Keratinocyte (primary cell): Measurements from ENCODE around the gene PCBP2. TPM values are rescaled to one million over a fixed set of nuclear protein-coding genes. Genes with fewer than 3 reads are reported as not detected.

Experiments
- DNase-seq: peaks from one replicate; pipeline ENCODE4 v3.0.0-alpha.2; 2011; ENCODE audit warnings: low read depth, missing footprints, low spot score
- FAIRE-seq: peaks from 2 replicates; lab custom pipeline; 2011; peaks lifted over from hg19 to GRCh38; lab: Jason Lieb, UNC
- H2AFZ ChIP-seq: 2 replicates; pipeline ENCODE4 v1.6.0; 2012; ENCODE audit warnings: low read length, control low read depth, inconsistent platforms; ENCODE audit not compliant: control insufficient read depth
- H3K27ac ChIP-seq: 2 replicates; pipeline ENCODE4 v1.5.1; 2011; ENCODE audit warnings: low read length; ENCODE audit not compliant: control insufficient read depth, insufficient read depth
- H3K27me3 ChIP-seq: 3 replicates; pipeline ENCODE4 v1.6.0; 2011; ENCODE audit warnings: low read length; ENCODE audit not compliant: control insufficient read depth, insufficient read depth; ENCODE audit errors: extremely low read depth
- H3K36me3 ChIP-seq, 2 experiments: 2 replicates in 1 of 2; 3 replicates in 1 of 2; pipeline ENCODE4 v1.5.1; 2011; ENCODE audit warnings: low read length in 2 of 2, mild to moderate bottlenecking in 1 of 2; ENCODE audit not compliant: control insufficient read depth in 2 of 2, insufficient read depth in 2 of 2; ENCODE audit errors: extremely low read depth in 1 of 2
- H3K4me1 ChIP-seq: 3 replicates; pipeline ENCODE4 v1.5.1; 2011; ENCODE audit warnings: low read length; ENCODE audit not compliant: control insufficient read depth, insufficient read depth; ENCODE audit errors: extremely low read depth
- H3K4me2 ChIP-seq: 3 replicates; pipeline ENCODE4 v1.6.0; 2011; ENCODE audit warnings: low read depth, low read length; ENCODE audit not compliant: control insufficient read depth, insufficient read depth; ENCODE audit errors: extremely low read depth
- H3K4me3 ChIP-seq, 3 experiments: fragments of 200-600 bp in 1 of 3; sonication (generic) in 1 of 3; 2 replicates in 2 of 3; 3 replicates in 1 of 3; pipeline ENCODE4 v1.5.1; 2011 to 2016; ENCODE audit warnings: low read length in 3 of 3, mild to moderate bottlenecking in 3 of 3, control low read depth in 2 of 3, inconsistent platforms in 1 of 3, low read depth in 1 of 3, mixed read lengths in 1 of 3, mixed run types in 1 of 3, moderate library complexity in 1 of 3; ENCODE audit not compliant: control insufficient read depth in 2 of 3, insufficient read depth in 2 of 3; ENCODE audit errors: extremely low read depth in 1 of 3
- H3K79me2 ChIP-seq: 2 replicates; pipeline ENCODE4 v1.6.0; 2012; ENCODE audit warnings: low read length; ENCODE audit not compliant: control insufficient read depth, insufficient read depth
- H3K9ac ChIP-seq: 3 replicates; pipeline ENCODE4 v1.6.0; 2011; ENCODE audit warnings: low read length; ENCODE audit not compliant: control insufficient read depth, insufficient read depth; ENCODE audit errors: extremely low read depth
- H3K9me1 ChIP-seq: 3 replicates; pipeline ENCODE4 v1.6.0; 2011; ENCODE audit warnings: low read length; ENCODE audit not compliant: control insufficient read depth, insufficient read depth; ENCODE audit errors: extremely low read depth
- H3K9me3 ChIP-seq: 2 replicates; pipeline ENCODE4 v1.5.1; 2012; ENCODE audit warnings: low read depth, low read length; ENCODE audit not compliant: control insufficient read depth
- H4K20me1 ChIP-seq: 3 replicates; pipeline ENCODE4 v1.6.0; 2011; ENCODE audit warnings: low read length; ENCODE audit not compliant: control insufficient read depth, insufficient read depth; ENCODE audit errors: extremely low read depth
- CTCF ChIP-seq, 3 experiments: IDR thresholded peaks in 1 of 3; conservative IDR thresholded peaks in 1 of 3; optimal IDR thresholded peaks in 1 of 3; 2 replicates in 2 of 3; 3 replicates in 1 of 3; pipeline versions ENCODE3 to v1.5.1; 2011; ENCODE audit warnings: low read length in 3 of 3, mild to moderate bottlenecking in 3 of 3, moderate library complexity in 2 of 3, control low read depth in 1 of 3, inconsistent platforms in 1 of 3; ENCODE audit not compliant: insufficient read depth in 2 of 3; ENCODE audit errors: extremely low read depth in 1 of 3
- EZH2 ChIP-seq: IDR thresholded peaks from one replicate; pipeline ENCODE4 v1.6.1; 2012; ENCODE audit warnings: inconsistent platforms, mild to moderate bottlenecking, low read length, moderate library complexity
- dilution Hi-C: fragments of 300-500 bp; cut with MboI; formaldehyde crosslinking; loops from one replicate; pipeline ENCODE4 v1.7.0; 2020; ENCODE audit warnings: low sequenced_read_pairs; ENCODE audit not compliant: extremely low pct_ligation_motif_present
- polyA plus RNA-seq, 5 experiments: library from polyadenylated mRNA; depleted of rRNA in 3 of 5; stranded (reverse) in 3 of 5; stranded (forward) in 1 of 5; unstranded in 1 of 5; fragments of >200 nt; gene quantifications; 1 replicate in 1 of 5; 2 replicates in 3 of 5; 3 replicates in 1 of 5; pipeline versions ENCODE4 v1.2.1 to v1.2.3, GENCODE V29; 2011 to 2012; ENCODE audit warnings: missing spikeins in 2 of 5, low read depth in 1 of 5, low replicate concordance in 1 of 5

The PCBP2 gene
- polyA plus RNA-seq, 1 donor (not counting 4 experiments of a cell fraction or from before 2014, with no cell fraction given) = 238 TPM

- TF ChIP-seq CTCF (optimal IDR thresholded peaks at IDR 0.05 in 1 of 3, IDR thresholded peaks at IDR 0.05 in 1 of 3, conservative IDR thresholded peaks at IDR 0.05 in 1 of 3; ENCODE audit: extremely low read depth in 1 of 3, insufficient read depth in 2 of 3, low read length in 3 of 3) = no peak
- TF ChIP-seq EZH2 = no peak
- Histone ChIP-seq H3K9me1 (no peaks in the 10 kb centered on the region), H4K20me1 (no peaks in the 10 kb centered on the region), H3K9me3 (no peaks in the 10 kb centered on the region), H3K36me3 (peaks cover 28 to 31% of the 10 kb centered on the region in 2 experiments), H3K4me2 (no peak overlapping the region), H3K4me1 (no peaks in the 10 kb centered on the region), H3K27ac (no peak overlapping the region), H3K79me2 (peaks cover 3% of the 10 kb centered on the region), H3K9ac (no peak overlapping the region), H2AFZ (no peak overlapping the region), H3K4me3 (no peak overlapping the region), H3K27me3 (no peaks in the 10 kb centered on the region)
- dilution Hi-C loops = no loop called here
- FAIRE-seq = no peak
- DNase-seq = no peak
Measured at GRCh38 chr12:53507603-53507885, 55.6 kb downstream of the PCBP2 start.

- H2AFZ ChIP-seq = no peak overlapping the region
- dilution Hi-C loops = no loop called here
- no peaks in the 10 kb centered on the region for H3K9me1 ChIP-seq
- H3K9ac ChIP-seq = no peak overlapping the region
- H3K36me3 ChIP-seq = peaks cover 29 to 33% of the 10 kb centered on the region in 2 experiments
- H3K4me3 ChIP-seq = no peak overlapping the region
- DNase-seq = no peak
- FAIRE-seq = no peak
- no peaks in the 10 kb centered on the region for H3K27me3 ChIP-seq
- no peak overlapping the region for H3K27ac ChIP-seq
- H3K4me2 ChIP-seq = no peak overlapping the region
- no peaks in the 10 kb centered on the region for H3K79me2 ChIP-seq
- H4K20me1 ChIP-seq = no peaks in the 10 kb centered on the region
- H3K9me3 ChIP-seq = no peaks in the 10 kb centered on the region
- no peaks in the 10 kb centered on the region for H3K4me1 ChIP-seq
- TF ChIP-seq CTCF (optimal IDR thresholded peaks at IDR 0.05 in 1 of 3, IDR thresholded peaks at IDR 0.05 in 1 of 3, conservative IDR thresholded peaks at IDR 0.05 in 1 of 3; ENCODE audit: extremely low read depth in 1 of 3, insufficient read depth in 2 of 3, low read length in 3 of 3) = peak; percentile 88 to 99 (median 97)
- no peak for TF ChIP-seq EZH2
Measured at GRCh38 chr12:53508534-53509170, 56.8 kb downstream of the PCBP2 start.
